HEK293T (cell line): Measurements from ENCODE around the gene ACBD6.

Experiments
- CTCF ChIA-PET: fragments of 350-600 bp; formaldehyde crosslinking; extraction: SDS; loops from one replicate; lab custom pipeline; 2021; ENCODE audit warnings: antibody characterized with exemption, inconsistent platforms; lab: Yijun Ruan, JAX
- POLR2A ChIA-PET: fragments of 350-600 bp; formaldehyde crosslinking; extraction: SDS; loops from one replicate; lab custom pipeline; 2020; ENCODE audit warnings: antibody characterized with exemption, inconsistent platforms; lab: Yijun Ruan, JAX
- DNase-seq: peaks from one replicate; pipeline ENCODE4 v3.0.0; 2012; ENCODE audit warnings: mixed read lengths; ENCODE audit errors: extremely low spot score
- ARNT ChIP-seq: fragments of 450-650 bp; IDR thresholded peaks from 2 replicates; pipeline ENCODE4 v1.6.1; 2017; ENCODE audit warnings: mild to moderate bottlenecking
- BHLHE40 ChIP-seq: fragments of 450-650 bp; IDR thresholded peaks from 2 replicates; pipeline ENCODE4 v1.6.1; 2016; ENCODE audit warnings: mild to moderate bottlenecking, moderate library complexity, borderline replicate concordance
- CTBP1 ChIP-seq: fragments of 450-650 bp; IDR thresholded peaks from 2 replicates; pipeline ENCODE4 v1.6.1; 2016; ENCODE audit warnings: borderline replicate concordance
- ELF4 ChIP-seq: fragments of 450-650 bp; IDR thresholded peaks from 2 replicates; pipeline ENCODE4 v1.6.1; 2017; ENCODE audit warnings: antibody characterized with exemption
- FOXA1 ChIP-seq: fragments of 450-650 bp; IDR thresholded peaks from 2 replicates; pipeline ENCODE4 v1.6.1; 2016; ENCODE audit warnings: mild to moderate bottlenecking
- FOXK2 ChIP-seq: fragments of 450-650 bp; IDR thresholded peaks from 2 replicates; pipeline ENCODE4 v1.6.1; 2016; ENCODE audit warnings: mild to moderate bottlenecking
- FOXM1 ChIP-seq: fragments of 450-650 bp; IDR thresholded peaks from 2 replicates; pipeline ENCODE4 v1.6.1; 2017; ENCODE audit warnings: mild to moderate bottlenecking, borderline replicate concordance
- HDGF ChIP-seq: fragments of 450-650 bp; IDR thresholded peaks from 2 replicates; pipeline ENCODE4 v1.6.1; 2017; ENCODE audit warnings: antibody characterized with exemption, borderline replicate concordance
- L3MBTL2 ChIP-seq: fragments of 450-650 bp; conservative IDR thresholded peaks from 2 replicates; pipeline ENCODE4 v1.6.1; 2016; ENCODE audit warnings: mild to moderate bottlenecking
- LEF1 ChIP-seq: fragments of 450-650 bp; IDR thresholded peaks from 2 replicates; pipeline ENCODE4 v1.6.1; 2017; ENCODE audit warnings: mild to moderate bottlenecking, borderline replicate concordance
- NFRKB ChIP-seq: fragments of 450-650 bp; IDR thresholded peaks from 2 replicates; pipeline ENCODE4 v1.6.1; 2016; ENCODE audit warnings: mild to moderate bottlenecking, moderate library complexity
- SP1 ChIP-seq: fragments of 450-650 bp; IDR thresholded peaks from 2 replicates; pipeline ENCODE4 v1.6.1; 2017
- SUZ12 ChIP-seq: fragments of 450-650 bp; IDR thresholded peaks from 2 replicates; pipeline ENCODE4 v1.6.1; 2016; ENCODE audit warnings: mild to moderate bottlenecking
- TARDBP ChIP-seq: fragments of 450-650 bp; IDR thresholded peaks from 2 replicates; pipeline ENCODE4 v1.6.1; 2016
- ZNF384 ChIP-seq: fragments of 450-650 bp; IDR thresholded peaks from 2 replicates; pipeline ENCODE4 v1.6.1; 2016
- TF ChIP-seq, protein P1 (sequence below): fragments of 450-650 bp; IDR thresholded peaks from 2 replicates; pipeline ENCODE4 v1.6.1; 2016

The ACBD6 gene

GRCh38 chr1:180544050-180544449 is 41.7 kb upstream of the ACBD6 start:
- POLR2A ChIA-PET, result no interaction called here

GRCh38 chr1:180542838-180543145 is 40.4 kb upstream of the ACBD6 start:
- CTCF ChIA-PET, result no interaction called here
- no peak for DNase-seq
- POLR2A ChIA-PET, result no interaction called here
- no peak for TF ChIP-seq ELF4
- TF ChIP-seq TARDBP, result no peak
- no peak for TF ChIP-seq HDGF
- TF ChIP-seq ZNF384, result no peak
- TF ChIP-seq FOXA1, result no peak
- no peak for TF ChIP-seq FOXK2
- TF ChIP-seq L3MBTL2, result no peak
- no peak for TF ChIP-seq SUZ12
- TF ChIP-seq ARNT, result no peak
- TF ChIP-seq SP1, result no peak
- no peak for TF ChIP-seq BHLHE40
- TF ChIP-seq LEF1, result no peak
- TF ChIP-seq CTBP1, result no peak
- TF ChIP-seq FOXM1, result no peak
- TF ChIP-seq NFRKB, result no peak

More at GRCh38 chr1:180544050-180544449, 41.7 kb upstream of the ACBD6 start:
- TF ChIP-seq FOXA1 (no peak), LEF1 (no peak), FOXK2 (no peak), FOXM1 (no peak), HDGF (no peak), ARNT (no peak), ELF4 (no peak)
- TF ChIP-seq, protein P1, sequence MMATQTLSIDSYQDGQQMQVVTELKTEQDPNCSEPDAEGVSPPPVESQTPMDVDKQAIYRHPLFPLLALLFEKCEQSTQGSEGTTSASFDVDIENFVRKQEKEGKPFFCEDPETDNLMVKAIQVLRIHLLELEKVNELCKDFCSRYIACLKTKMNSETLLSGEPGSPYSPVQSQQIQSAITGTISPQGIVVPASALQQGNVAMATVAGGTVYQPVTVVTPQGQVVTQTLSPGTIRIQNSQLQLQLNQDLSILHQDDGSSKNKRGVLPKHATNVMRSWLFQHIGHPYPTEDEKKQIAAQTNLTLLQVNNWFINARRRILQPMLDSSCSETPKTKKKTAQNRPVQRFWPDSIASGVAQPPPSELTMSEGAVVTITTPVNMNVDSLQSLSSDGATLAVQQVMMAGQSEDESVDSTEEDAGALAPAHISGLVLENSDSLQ, result no peak
- DNase-seq, result no peak
- CTCF ChIA-PET, result no interaction called here

- ChIA-PET POLR2A (no interaction called here), CTCF (no interaction called here)
- DNase-seq, result no peak
- TF ChIP-seq CTBP1 (no peak), FOXA1 (no peak), BHLHE40 (no peak), LEF1 (no peak), SP1 (no peak), ARNT (no peak), FOXM1 (no peak), ZNF384 (no peak), TARDBP (no peak), HDGF (no peak), SUZ12 (no peak), FOXK2 (no peak), ELF4 (no peak)
- TF ChIP-seq, protein P1, result no peak
These were observed 39.9 kb upstream of the ACBD6 start for GRCh38 chr1:180542113-180542837.

DNA sequence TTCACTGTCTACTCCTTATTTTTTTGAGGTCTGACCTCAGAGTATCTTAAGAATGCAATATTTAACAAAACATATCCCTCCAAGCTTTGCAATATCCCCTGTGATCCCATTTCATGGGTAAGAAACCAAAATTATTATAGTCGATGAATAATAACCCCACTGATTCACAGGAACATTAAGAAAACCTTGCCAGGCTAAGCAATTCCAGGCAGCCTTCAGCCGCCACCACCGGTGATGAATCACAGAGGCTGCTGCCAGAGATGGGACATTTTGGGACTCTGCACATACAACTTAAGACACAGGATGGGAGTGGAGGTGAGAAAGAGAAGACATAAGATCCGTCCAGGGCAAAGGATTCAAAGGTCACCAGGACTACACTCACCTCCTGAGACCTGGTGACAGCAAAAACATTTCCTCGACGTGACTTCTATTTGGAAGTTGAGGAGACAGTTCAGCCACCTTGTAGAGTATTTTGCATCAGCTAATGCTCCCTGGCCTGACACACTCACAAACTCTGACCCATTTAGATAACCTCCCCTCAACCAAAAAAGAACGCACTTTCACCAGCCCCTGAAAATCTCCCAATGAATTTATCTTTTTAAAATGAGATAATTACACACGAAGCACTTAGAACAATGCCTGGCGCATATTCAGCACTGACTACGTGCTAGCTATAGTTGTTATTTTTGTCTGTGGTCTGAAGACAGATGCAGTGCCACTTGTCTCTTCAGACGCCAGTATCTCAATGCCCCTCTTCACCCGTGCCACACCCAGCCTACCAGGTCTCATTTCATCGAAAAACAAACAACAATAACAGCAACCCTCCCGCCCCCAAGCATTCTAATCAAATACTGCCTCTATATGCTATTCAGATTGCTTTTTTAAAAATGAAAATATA is 38.6 kb upstream of the ACBD6 start:
- no peak for TF ChIP-seq LEF1
- TF ChIP-seq ARNT, result no peak
- no peak for TF ChIP-seq HDGF
- TF ChIP-seq TARDBP, result no peak
- no peak for TF ChIP-seq ELF4
- POLR2A ChIA-PET, result no interaction called here
- CTCF ChIA-PET, result no interaction called here
- DNase-seq, result no peak

DNA sequence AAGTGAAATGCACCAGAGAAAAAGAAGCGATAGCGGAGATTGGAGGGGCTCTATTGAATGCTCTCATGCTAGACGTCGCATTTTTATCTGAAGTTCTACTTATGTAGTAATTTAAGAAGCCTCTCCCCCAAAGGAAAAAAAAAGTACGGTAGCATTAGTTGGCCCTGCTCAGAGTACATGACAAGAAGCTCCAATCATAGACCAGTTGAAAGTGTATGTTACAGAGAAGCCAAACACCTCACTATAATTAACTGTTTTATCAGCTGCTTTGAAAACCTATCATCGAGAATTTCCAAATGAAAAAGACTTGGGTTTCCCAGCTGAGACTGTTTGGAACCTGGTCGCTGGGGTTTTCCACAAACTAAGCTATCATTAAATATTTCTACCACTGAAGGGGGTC is 36.8 kb upstream of the ACBD6 start:
- ChIA-PET CTCF (interaction anchor here (1.0 kb wide), 1 partner anchor 324 kb away, joined by 4 read pairs; no protein-coding TSS in a partner anchor), POLR2A (no interaction called here)
- TF ChIP-seq FOXA1 (no peak), L3MBTL2 (no peak), FOXK2 (no peak), ELF4 (no peak), BHLHE40 (no peak), NFRKB (no peak), SUZ12 (no peak), TARDBP (no peak), HDGF (no peak), CTBP1 (no peak), ARNT (no peak), SP1 (no peak), ZNF384 (no peak), FOXM1 (no peak), LEF1 (no peak)
- TF ChIP-seq, protein P1, result no peak
- no peak for DNase-seq
